Measurements from ENCODE around the gene OSBPL9.

The OSBPL9 gene

GRCh38 chr1:51733793-51734522, 117.1 kb downstream of the OSBPL9 start:
- TF ChIP-seq CTCF (IDR thresholded peaks at IDR 0.05; ENCODE audit: low read length): no peak
- TF ChIP-seq EZH2 (IDR thresholded peaks at IDR 0.05; ENCODE audit: borderline replicate concordance, low read length): no peak
- Histone ChIP-seq H3K4me1 (ENCODE audit: insufficient read depth, low read length, severe bottlenecking) (peaks cover 46% of the 10 kb centered on the region), H3K9ac (ENCODE audit: low read length) (no peak overlapping the region), H3F3A (ENCODE audit: insufficient read depth, low read length) (no peaks in the 10 kb centered on the region; the same call in 1 of the 2 replicates), H3K4me2 (ENCODE audit: low read length) (no peak overlapping the region), H3K27ac (ENCODE audit: low read depth, low read length, poor library complexity, severe bottlenecking) (no peak overlapping the region), H3K9me2 (ENCODE audit: low read depth, low read length) (no peaks in the 10 kb centered on the region), H3K36me3 (ENCODE audit: insufficient read depth, low read length) (no peaks in the 10 kb centered on the region), H4K20me1 (ENCODE audit: insufficient read depth, low read length) (0 out of 2 replicates have a peak, but pooled peaks cover 3% of the 10 kb centered on the region), H3K27me3 (ENCODE audit: insufficient read depth, low read length) (no peaks in the 10 kb centered on the region), H3K9me3 (ENCODE audit: low read length) (no peaks in the 10 kb centered on the region), H3K4me3 (ENCODE audit: low read depth, low read length, poor library complexity, severe bottlenecking) (no peak overlapping the region), H3K79me2 (ENCODE audit: insufficient read depth, low read length) (peaks cover 67% of the 10 kb centered on the region), H2AFZ (ENCODE audit: low read length) (no peak overlapping the region)

GRCh38 chr1:51734896-51735745, 118.2 kb downstream of the OSBPL9 start:
- H3K9me2 ChIP-seq (ENCODE audit: low read depth, low read length): no peaks in the 10 kb centered on the region
- no peak overlapping the region for H3K4me2 ChIP-seq (ENCODE audit: low read length)
- H3K9ac ChIP-seq (ENCODE audit: low read length): no peak overlapping the region
- 0 out of 2 replicates have a peak, but pooled peaks cover 3% of the 10 kb centered on the region for H4K20me1 ChIP-seq (ENCODE audit: insufficient read depth, low read length)
- H3K36me3 ChIP-seq (ENCODE audit: insufficient read depth, low read length): no peaks in the 10 kb centered on the region
- no peak overlapping the region for H3K4me3 ChIP-seq (ENCODE audit: low read depth, low read length, poor library complexity, severe bottlenecking)
- no peak for TF ChIP-seq CTCF (IDR thresholded peaks at IDR 0.05; ENCODE audit: low read length)
- TF ChIP-seq EZH2 (IDR thresholded peaks at IDR 0.05; ENCODE audit: borderline replicate concordance, low read length): no peak
- peaks cover 72% of the 10 kb centered on the region for H3K79me2 ChIP-seq (ENCODE audit: insufficient read depth, low read length)
- no peak overlapping the region for H3K27ac ChIP-seq (ENCODE audit: low read depth, low read length, poor library complexity, severe bottlenecking)
- H3K27me3 ChIP-seq (ENCODE audit: insufficient read depth, low read length): no peaks in the 10 kb centered on the region
- no peak overlapping the region for H2AFZ ChIP-seq (ENCODE audit: low read length)
- H3F3A ChIP-seq (ENCODE audit: insufficient read depth, low read length): no peaks in the 10 kb centered on the region; the same call in 1 of the 2 replicates
- no peaks in the 10 kb centered on the region for H3K9me3 ChIP-seq (ENCODE audit: low read length)
- peaks cover 46% of the 10 kb centered on the region for H3K4me1 ChIP-seq (ENCODE audit: insufficient read depth, low read length, severe bottlenecking)

- H4K20me1 ChIP-seq (ENCODE audit: insufficient read depth, low read length): 0 out of 2 replicates have a peak, but pooled peaks cover 3% of the 10 kb centered on the region
- H3K36me3 ChIP-seq (ENCODE audit: insufficient read depth, low read length): no peaks in the 10 kb centered on the region
- no peaks in the 10 kb centered on the region; the same call in 1 of the 2 replicates for H3F3A ChIP-seq (ENCODE audit: insufficient read depth, low read length)
- H3K79me2 ChIP-seq (ENCODE audit: insufficient read depth, low read length): peaks cover 68% of the 10 kb centered on the region
- TF ChIP-seq EZH2 (IDR thresholded peaks at IDR 0.05; ENCODE audit: borderline replicate concordance, low read length) (no peak), CTCF (IDR thresholded peaks at IDR 0.05; ENCODE audit: low read length) (no peak)
- no peak overlapping the region for H2AFZ ChIP-seq (ENCODE audit: low read length)
- H3K9me3 ChIP-seq (ENCODE audit: low read length): no peaks in the 10 kb centered on the region
- peaks cover 39% of the 10 kb centered on the region for H3K4me1 ChIP-seq (ENCODE audit: insufficient read depth, low read length, severe bottlenecking)
- H3K9ac ChIP-seq (ENCODE audit: low read length): no peak overlapping the region
- H3K4me2 ChIP-seq (ENCODE audit: low read length): no peak overlapping the region
- H3K9me2 ChIP-seq (ENCODE audit: low read depth, low read length): no peaks in the 10 kb centered on the region
- H3K27me3 ChIP-seq (ENCODE audit: insufficient read depth, low read length): no peaks in the 10 kb centered on the region
- no peak overlapping the region for H3K4me3 ChIP-seq (ENCODE audit: low read depth, low read length, poor library complexity, severe bottlenecking)
- no peak overlapping the region for H3K27ac ChIP-seq (ENCODE audit: low read depth, low read length, poor library complexity, severe bottlenecking)
Observed at GRCh38 chr1:51735746-51736254, 118.9 kb downstream of the OSBPL9 start.

All from OCI-LY1 (cell line).